GM19240 (cell line): Measurements from ENCODE around the gene NPAT.

Experiments
- DNase-seq: peaks from one replicate; pipeline ENCODE4 v3.0.0; 2011; ENCODE audit warnings: low spot score; ENCODE audit not compliant: insufficient read length

Gene NPAT

GRCh38 chr11:108222574-108223347, at the start of gene NPAT, which contains the start of gene ATM:
Gene NPAT (minus strand): TSS chr11:108222638. CDS start chr11:108222536, 102 bp downstream.
Gene ATM (plus strand): TSS chr11:108223067. CDS start chr11:108227625, 4,558 bp downstream.
- peak; percentile 53 for DNase-seq

- DNase-seq: no peak
Measured at GRCh38 chr11:108269583-108269982, 47.1 kb upstream of the NPAT start.

- no peak for DNase-seq
Measured at GRCh38 chr11:108253176-108253575, 30.7 kb upstream of the NPAT start.

GRCh38 chr11:108246885-108247284, 24.4 kb upstream of the NPAT start:
- no peak for DNase-seq

GRCh38 chr11:108246308-108246707, 23.9 kb upstream of the NPAT start:
- no peak for DNase-seq

- no peak for DNase-seq
Measured at GRCh38 chr11:108242422-108242821, 20.0 kb upstream of the NPAT start.

GRCh38 chr11:108241330-108242037, 19.0 kb upstream of the NPAT start:
- no peak for DNase-seq

GRCh38 chr11:108239076-108239475, 16.6 kb upstream of the NPAT start:
- no peak for DNase-seq

GRCh38 chr11:108237058-108237481, 14.6 kb upstream of the NPAT start:
- DNase-seq: no peak

- no peak for DNase-seq
Measured at GRCh38 chr11:108235633-108236032, 13.2 kb upstream of the NPAT start.

- DNase-seq: no peak
Measured at GRCh38 chr11:108235192-108235591, 12.8 kb upstream of the NPAT start.

- DNase-seq: no peak
Measured at GRCh38 chr11:108233277-108233945, 11.0 kb upstream of the NPAT start.

GRCh38 chr11:108228251-108228650, 5.8 kb upstream of the NPAT start:
- no peak for DNase-seq

GRCh38 chr11:108226036-108226435, 3.6 kb upstream of the NPAT start:
- no peak for DNase-seq

- no peak for DNase-seq
Measured at GRCh38 chr11:108224911-108225786, 2.7 kb upstream of the NPAT start.

GRCh38 chr11:108224366-108224765, 1.9 kb upstream of the NPAT start:
- no peak for DNase-seq

- DNase-seq: no peak
Measured at GRCh38 chr11:108223348-108224149, 1.1 kb upstream of the NPAT start.

- DNase-seq: no peak
Measured at GRCh38 chr11:108221911-108222573, 396 bp downstream of the NPAT start.

- DNase-seq: no peak
Measured at GRCh38 chr11:108221371-108221770, 1.1 kb downstream of the NPAT start.
